Raji (cell line): ENCODE data around the gene RAPGEF6.

Source experiments
- POLR2A ChIP-seq: IDR thresholded peaks from 2 replicates; pipeline ENCODE4 v1.6.1; 2011; ENCODE audit warnings: low read depth, low read length, control low read depth; ENCODE audit not compliant: insufficient read depth

The RAPGEF6 gene

GRCh38 chr5:131386124-131386523 is 248.9 kb downstream of the RAPGEF6 start:
- TF ChIP-seq POLR2A: no peak

GRCh38 chr5:131384616-131385214 is 250.3 kb downstream of the RAPGEF6 start:
- TF ChIP-seq POLR2A: no peak

GRCh38 chr5:131384173-131384572 is 250.9 kb downstream of the RAPGEF6 start:
- no peak for TF ChIP-seq POLR2A

GRCh38 chr5:131382407-131383395 is 252.3 kb downstream of the RAPGEF6 start:
- peak; percentile 32; the same call in 1 of the 2 replicates for TF ChIP-seq POLR2A

- TF ChIP-seq POLR2A: no peak
These were observed 253.3 kb downstream of the RAPGEF6 start for GRCh38 chr5:131381777-131382176.

GRCh38 chr5:131381021-131381420 is 254.0 kb downstream of the RAPGEF6 start:
- TF ChIP-seq POLR2A: no peak

- TF ChIP-seq POLR2A: no peak
These were observed 255.3 kb downstream of the RAPGEF6 start for GRCh38 chr5:131379723-131380122.

GRCh38 chr5:131378721-131379541 is 256.1 kb downstream of the RAPGEF6 start:
- no peak for TF ChIP-seq POLR2A

GRCh38 chr5:131377785-131378325 is 257.2 kb downstream of the RAPGEF6 start:
- no peak for TF ChIP-seq POLR2A

GRCh38 chr5:131377346-131377745 is 257.7 kb downstream of the RAPGEF6 start:
- no peak for TF ChIP-seq POLR2A

- no peak for TF ChIP-seq POLR2A
These were observed 259.7 kb downstream of the RAPGEF6 start for GRCh38 chr5:131375351-131375750.
